Uterus (tissue), 4 donors: Measurements from ENCODE around the gene ASCL5. TPM values are rescaled to one million over a fixed set of nuclear protein-coding genes. Genes with fewer than 3 reads are reported as not detected.

Experiments used
- DNase-seq, 2 donors: peaks; one replicate each; pipeline ENCODE4 v3.0.0-alpha.2; 2019 to 2020
- H3K27ac ChIP-seq, 2 donors: fragments of 200-600 bp; sonication (generic); 1 replicate in 1 of 2; 2 replicates in 1 of 2; pipeline ENCODE4 v1.5.1; 2016 to 2018
- H3K27me3 ChIP-seq, 2 donors: fragments of 200-600 bp; sonication (generic); one replicate each; pipeline ENCODE4 v1.5.1; 2018 to 2019; ENCODE audit warnings: control low read depth in 1 of 2
- H3K36me3 ChIP-seq, 2 donors: fragments of 200-600 bp; sonication (generic); one replicate each; pipeline ENCODE4 v1.5.1; 2019; ENCODE audit warnings: control low read depth in 1 of 2
- H3K4me1 ChIP-seq, 2 donors: fragments of 200-600 bp; sonication (generic); one replicate each; pipeline ENCODE4 v1.5.1; 2018 to 2019; ENCODE audit warnings: control low read depth in 1 of 2
- H3K4me3 ChIP-seq, 2 donors: fragments of 200-600 bp; sonication (generic); 1 replicate in 1 of 2; 2 replicates in 1 of 2; pipeline ENCODE4 v1.5.1; 2018 to 2019; ENCODE audit warnings: mild to moderate bottlenecking in 1 of 2
- H3K9me3 ChIP-seq, 2 donors: fragments of 200-600 bp; sonication (generic); one replicate each; pipeline ENCODE4 v1.5.1; 2019; ENCODE audit warnings: control low read depth in 1 of 2
- CTCF ChIP-seq, 4 experiments: fragments of 200-600 bp in 2 of 4; fragments of 450-650 bp in 2 of 4; sonication (generic) in 2 of 4; IDR thresholded peaks; one replicate each; pipeline ENCODE4 v1.5.1; 2016 to 2019; ENCODE audit warnings: antibody characterized with exemption in 4 of 4, mild to moderate bottlenecking in 2 of 4, moderate library complexity in 1 of 4
- POLR2A ChIP-seq, 2 donors: fragments of 450-650 bp; IDR thresholded peaks; one replicate each; pipeline ENCODE4 v1.6.1; 2016; ENCODE audit warnings: antibody characterized with exemption in 2 of 2, mild to moderate bottlenecking in 1 of 2, moderate library complexity in 1 of 2
- intact Hi-C: fragments of 100-400 bp; cut with DNase I; formaldehyde crosslinking; loops from one replicate; pipeline ENCODE4 v1.15.1; 2023; ENCODE audit warnings: low total_unique reads
- total RNA-seq, 4 donors: library from RNA; depleted of rRNA in 3 of 4; stranded (reverse); fragments of >200 nt in 3 of 4; gene quantifications; one replicate each; pipeline versions ENCODE4 v1.1.0 to v1.2.4, GENCODE V29; 2014 to 2023
- donor health status: DM: yes; HTN: yes; CAD: no.

ASCL5 gene
- total RNA-seq, 4 donors from 2014 or later, result not detected

- no peak for TF ChIP-seq POLR2A (IDR thresholded peaks at IDR 0.05)
- TF ChIP-seq CTCF (IDR thresholded peaks at IDR 0.05), result no peak
- H3K27me3 ChIP-seq, result no peaks in the 10 kb centered on the region
- intact Hi-C loops, result no loop called here
- H3K9me3 ChIP-seq, result no peaks in the 10 kb centered on the region
- no peaks in the 10 kb centered on the region for H3K4me1 ChIP-seq
- no peak overlapping the region for H3K4me3 ChIP-seq
- no peaks in the 10 kb centered on the region for H3K36me3 ChIP-seq
- no peak for DNase-seq
- H3K27ac ChIP-seq, result no peak overlapping the region
Observed at GRCh38 chr1:201145816-201146215, 18.8 kb upstream of the ASCL5 start.

- no peaks in the 10 kb centered on the region for H3K36me3 ChIP-seq
Observed at GRCh38 chr1:201145132-201145531, 18.1 kb upstream of the ASCL5 start.

GRCh38 chr1:201144701-201145100, 17.7 kb upstream of the ASCL5 start:
- intact Hi-C loops, result no loop called here
- H3K27ac ChIP-seq, result no peak overlapping the region
- TF ChIP-seq POLR2A (IDR thresholded peaks at IDR 0.05) (no peak), CTCF (IDR thresholded peaks at IDR 0.05) (no peak)
- no peaks in the 10 kb centered on the region for H3K36me3 ChIP-seq
- no peaks in the 10 kb centered on the region for H3K9me3 ChIP-seq
- no peak overlapping the region for H3K4me3 ChIP-seq
- no peak for DNase-seq
- H3K27me3 ChIP-seq, result no peaks in the 10 kb centered on the region
- H3K4me1 ChIP-seq, result no peaks in the 10 kb centered on the region

More at GRCh38 chr1:201145132-201145531, 18.1 kb upstream of the ASCL5 start:
- no peaks in the 10 kb centered on the region for H3K27me3 ChIP-seq
- TF ChIP-seq POLR2A (IDR thresholded peaks at IDR 0.05) (no peak), CTCF (IDR thresholded peaks at IDR 0.05) (no peak)
- H3K9me3 ChIP-seq, result no peaks in the 10 kb centered on the region
- H3K27ac ChIP-seq, result no peak overlapping the region
- no peak for DNase-seq
- H3K4me3 ChIP-seq, result no peak overlapping the region
- intact Hi-C loops, result no loop called here
- H3K4me1 ChIP-seq, result no peaks in the 10 kb centered on the region

GRCh38 chr1:201143726-201144635, 17.0 kb upstream of the ASCL5 start:
- no peak for TF ChIP-seq CTCF (IDR thresholded peaks at IDR 0.05)
- TF ChIP-seq POLR2A (IDR thresholded peaks at IDR 0.05), result no peak
- Histone ChIP-seq H3K36me3 (no peaks in the 10 kb centered on the region), H3K9me3 (no peaks in the 10 kb centered on the region), H3K27me3 (no peaks in the 10 kb centered on the region), H3K27ac (no peak overlapping the region), H3K4me1 (no peaks in the 10 kb centered on the region), H3K4me3 (no peak overlapping the region)
- intact Hi-C loops, result no loop called here
- DNase-seq, result no peak
